ENCODE measurements around the gene VPS52. TPM values are rescaled to one million over a fixed set of nuclear protein-coding genes. Genes with fewer than 3 reads are reported as not detected.

Gene VPS52
- total and polyA plus RNA-seq, 2 donors (not counting 1 experiment from before 2014, with no cell fraction given): 100 to 144 TPM

DNA sequence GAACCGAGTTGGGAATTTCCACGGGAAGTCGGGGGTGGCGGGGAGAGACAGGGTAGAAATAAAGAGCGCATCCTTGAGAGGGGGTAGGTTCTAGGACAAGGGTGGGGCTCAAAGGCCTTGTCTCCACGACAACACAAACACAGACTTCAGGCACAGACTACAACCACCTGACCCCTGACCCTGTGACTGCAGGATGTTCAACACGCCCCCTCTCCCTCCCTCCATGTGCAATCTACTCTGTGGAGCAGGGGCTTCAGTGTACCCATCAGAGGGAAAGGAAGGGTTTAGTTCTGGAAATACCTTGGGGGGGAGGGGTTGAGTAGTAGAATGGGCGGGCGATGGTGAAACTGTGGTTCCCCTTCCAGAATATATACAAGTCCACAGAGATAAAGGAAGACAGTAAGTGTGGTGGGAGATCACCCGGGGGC lies 42.9 kb upstream of the VPS52 start:
- H3K4me1 ChIP-seq (ENCODE audit: control insufficient read depth in 2 of 2, insufficient read depth in 2 of 2, low read length in 2 of 2): peaks cover 53 to 75% of the 10 kb centered on the region in 2 donors
- TF ChIP-seq, protein P1, sequence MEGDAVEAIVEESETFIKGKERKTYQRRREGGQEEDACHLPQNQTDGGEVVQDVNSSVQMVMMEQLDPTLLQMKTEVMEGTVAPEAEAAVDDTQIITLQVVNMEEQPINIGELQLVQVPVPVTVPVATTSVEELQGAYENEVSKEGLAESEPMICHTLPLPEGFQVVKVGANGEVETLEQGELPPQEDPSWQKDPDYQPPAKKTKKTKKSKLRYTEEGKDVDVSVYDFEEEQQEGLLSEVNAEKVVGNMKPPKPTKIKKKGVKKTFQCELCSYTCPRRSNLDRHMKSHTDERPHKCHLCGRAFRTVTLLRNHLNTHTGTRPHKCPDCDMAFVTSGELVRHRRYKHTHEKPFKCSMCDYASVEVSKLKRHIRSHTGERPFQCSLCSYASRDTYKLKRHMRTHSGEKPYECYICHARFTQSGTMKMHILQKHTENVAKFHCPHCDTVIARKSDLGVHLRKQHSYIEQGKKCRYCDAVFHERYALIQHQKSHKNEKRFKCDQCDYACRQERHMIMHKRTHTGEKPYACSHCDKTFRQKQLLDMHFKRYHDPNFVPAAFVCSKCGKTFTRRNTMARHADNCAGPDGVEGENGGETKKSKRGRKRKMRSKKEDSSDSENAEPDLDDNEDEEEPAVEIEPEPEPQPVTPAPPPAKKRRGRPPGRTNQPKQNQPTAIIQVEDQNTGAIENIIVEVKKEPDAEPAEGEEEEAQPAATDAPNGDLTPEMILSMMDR (IDR thresholded peaks at IDR 0.05): no peak
- no peak for TF ChIP-seq EZH2 (IDR thresholded peaks at IDR 0.05; ENCODE audit: borderline replicate concordance, insufficient read depth, low read depth, low read length, poor library complexity, severe bottlenecking)
- H4K20me1 ChIP-seq (ENCODE audit: control insufficient read depth, insufficient read depth, low read length, poor library complexity, severe bottlenecking): peaks cover 44% of the 10 kb centered on the region
- intact Hi-C loops (cut with micrococcal nuclease): loop anchor here (1.0 to 5.0 kb wide), 5 partner anchors 10 to 113 kb away; no protein-coding TSS in a partner anchor
- no peaks in the 10 kb centered on the region for H3K27me3 ChIP-seq (replicated peaks in 1 of 4; ENCODE audit: control extremely low read depth in 1 of 4, control insufficient read depth in 3 of 4, insufficient read depth in 4 of 4, low read length in 3 of 4)
- peak overlapping the region; percentile 32 for H2AFZ ChIP-seq (ENCODE audit: insufficient read depth, low read depth, low read length, poor library complexity, severe bottlenecking)
- no CpG with 5 or more reads among the region's 10 CpGs for WGBS (ENCODE audit: insufficient coverage)
- CTCF ChIA-PET: interaction anchor here (1.1 to 5.3 kb wide), 2 partner anchors 11 to 30 kb away, joined by 3 to 50 read pairs; no protein-coding TSS in a partner anchor
- H3K4me3 ChIP-seq (ENCODE audit: control extremely low read depth in 1 of 5, extremely low read depth in 1 of 5, insufficient read depth in 1 of 5, low read depth in 2 of 5, low read length in 4 of 5): peak overlapping the region; percentile 73 to 100 (median 91)
- Mint-ChIP-seq H3K9me3 (ENCODE audit: insufficient read depth) (no peaks in the 10 kb centered on the region), H3K27me3 (no peaks in the 10 kb centered on the region), H3K27ac (peak overlapping the region; percentile 98), H3K4me3 (peak overlapping the region; percentile 100), H3K4me1 (peaks cover 71% of the 10 kb centered on the region)
- DNase-seq (peak; percentile 92), ATAC-seq (ENCODE audit: low read depth) (peak; percentile 21)
- peak overlapping the region; percentile 97 to 100 for H3K27ac ChIP-seq (ENCODE audit: low read length in 2 of 2)
- H3K79me2 ChIP-seq (ENCODE audit: control insufficient read depth, insufficient read depth, low read length): peaks cover 90% of the 10 kb centered on the region
- H3K4me2 ChIP-seq (replicated peaks; ENCODE audit: low read depth, low read length, poor library complexity, severe bottlenecking): peak overlapping the region; percentile 99
- peaks cover 3 to 45% of the 10 kb centered on the region in 2 experiments for H3K36me3 ChIP-seq (replicated peaks in 1 of 2; ENCODE audit: control extremely low read depth in 1 of 2, control insufficient read depth in 1 of 2, extremely low read depth in 1 of 2, insufficient read depth in 2 of 2, low read length in 1 of 2)
- H3K9ac ChIP-seq (ENCODE audit: low read length): peak overlapping the region; percentile 100
- POLR2A ChIA-PET: no interaction called here
- H3K9me3 ChIP-seq (ENCODE audit: control extremely low read depth in 1 of 3, control insufficient read depth in 2 of 3, insufficient read depth in 1 of 3, low read length in 2 of 3): no peaks in the 10 kb centered on the region

Data from B cell (primary cell).